Keratinocyte (primary cell): ENCODE measurements around the gene CDH9.

Experiments used
- EZH2 ChIP-seq: IDR thresholded peaks from one replicate; pipeline ENCODE4 v1.6.1; 2012; ENCODE audit warnings: inconsistent platforms, mild to moderate bottlenecking, low read length, moderate library complexity
- TF ChIP-seq, protein P1 (sequence below), 3 experiments: IDR thresholded peaks in 1 of 3; conservative IDR thresholded peaks in 1 of 3; optimal IDR thresholded peaks in 1 of 3; 2 replicates in 2 of 3; 3 replicates in 1 of 3; pipeline versions ENCODE3 to v1.5.1; 2011; ENCODE audit warnings: low read length in 3 of 3, mild to moderate bottlenecking in 3 of 3, moderate library complexity in 2 of 3, control low read depth in 1 of 3, inconsistent platforms in 1 of 3; ENCODE audit not compliant: insufficient read depth in 2 of 3; ENCODE audit errors: extremely low read depth in 1 of 3

- TF ChIP-seq, protein P1, sequence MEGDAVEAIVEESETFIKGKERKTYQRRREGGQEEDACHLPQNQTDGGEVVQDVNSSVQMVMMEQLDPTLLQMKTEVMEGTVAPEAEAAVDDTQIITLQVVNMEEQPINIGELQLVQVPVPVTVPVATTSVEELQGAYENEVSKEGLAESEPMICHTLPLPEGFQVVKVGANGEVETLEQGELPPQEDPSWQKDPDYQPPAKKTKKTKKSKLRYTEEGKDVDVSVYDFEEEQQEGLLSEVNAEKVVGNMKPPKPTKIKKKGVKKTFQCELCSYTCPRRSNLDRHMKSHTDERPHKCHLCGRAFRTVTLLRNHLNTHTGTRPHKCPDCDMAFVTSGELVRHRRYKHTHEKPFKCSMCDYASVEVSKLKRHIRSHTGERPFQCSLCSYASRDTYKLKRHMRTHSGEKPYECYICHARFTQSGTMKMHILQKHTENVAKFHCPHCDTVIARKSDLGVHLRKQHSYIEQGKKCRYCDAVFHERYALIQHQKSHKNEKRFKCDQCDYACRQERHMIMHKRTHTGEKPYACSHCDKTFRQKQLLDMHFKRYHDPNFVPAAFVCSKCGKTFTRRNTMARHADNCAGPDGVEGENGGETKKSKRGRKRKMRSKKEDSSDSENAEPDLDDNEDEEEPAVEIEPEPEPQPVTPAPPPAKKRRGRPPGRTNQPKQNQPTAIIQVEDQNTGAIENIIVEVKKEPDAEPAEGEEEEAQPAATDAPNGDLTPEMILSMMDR (optimal IDR thresholded peaks at IDR 0.05 in 1 of 3, IDR thresholded peaks at IDR 0.05 in 1 of 3, conservative IDR thresholded peaks at IDR 0.05 in 1 of 3; ENCODE audit: extremely low read depth in 1 of 3, insufficient read depth in 2 of 3, low read length in 3 of 3): no peak
- no peak for TF ChIP-seq EZH2
Measured at GRCh38 chr5:27009540-27009915, 28.9 kb downstream of the CDH9 start.
